Activated T-cell treated with anti-CD3 and anti-CD28 coated beads, Interleukin-2, amount 50 U/mL, for 48 hours (primary cell): Measurements from ENCODE around the gene THOC7.
A peak's percentile ranks its signal among the peaks of the same experiment; 100 is the strongest.

ENCODE experiments used
- DNase-seq, 2 experiments: peaks; one replicate each; pipeline ENCODE4 v3.0.0-alpha.2; 2020

THOC7 gene

DNA sequence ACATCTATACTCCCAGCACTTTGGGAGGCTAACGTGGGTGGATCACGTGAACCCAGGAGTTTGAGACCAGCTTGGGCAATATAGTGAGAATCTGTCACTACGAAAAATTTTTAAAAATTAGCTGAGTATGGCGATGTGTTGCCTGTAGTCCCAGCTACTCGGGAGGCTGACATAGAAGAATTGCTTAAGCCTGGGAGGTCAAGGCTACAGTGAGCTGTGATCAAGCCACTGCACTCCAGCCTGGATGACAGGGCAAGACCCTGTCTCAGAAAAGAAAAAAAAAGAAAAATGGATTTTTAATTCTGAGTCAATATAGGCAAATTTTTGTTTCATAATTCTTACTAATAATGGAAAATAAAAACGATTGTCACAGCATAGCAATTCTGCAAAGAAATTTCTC, 31.2 kb downstream of the THOC7 start:
- no peak for DNase-seq

DNA sequence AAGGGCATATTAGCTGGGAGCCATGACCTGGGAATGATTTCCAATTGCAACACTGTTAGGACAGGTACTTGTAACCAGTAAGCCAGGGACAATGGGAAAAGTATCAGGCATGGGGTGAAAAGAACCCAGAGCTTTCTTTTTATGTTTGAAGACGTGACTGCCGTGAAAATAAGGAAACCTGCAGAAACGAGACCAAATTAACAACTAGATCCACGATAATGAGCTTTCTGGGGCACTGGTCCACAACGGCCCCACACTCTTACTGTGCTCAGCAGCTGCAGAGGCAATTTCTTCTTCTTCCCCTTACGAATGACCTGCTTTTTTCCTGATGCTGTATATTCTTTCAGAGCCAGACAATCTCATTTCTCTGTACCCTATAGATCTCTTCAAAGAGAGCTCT, 33.1 kb downstream of the THOC7 start:
- no peak for DNase-seq

DNA sequence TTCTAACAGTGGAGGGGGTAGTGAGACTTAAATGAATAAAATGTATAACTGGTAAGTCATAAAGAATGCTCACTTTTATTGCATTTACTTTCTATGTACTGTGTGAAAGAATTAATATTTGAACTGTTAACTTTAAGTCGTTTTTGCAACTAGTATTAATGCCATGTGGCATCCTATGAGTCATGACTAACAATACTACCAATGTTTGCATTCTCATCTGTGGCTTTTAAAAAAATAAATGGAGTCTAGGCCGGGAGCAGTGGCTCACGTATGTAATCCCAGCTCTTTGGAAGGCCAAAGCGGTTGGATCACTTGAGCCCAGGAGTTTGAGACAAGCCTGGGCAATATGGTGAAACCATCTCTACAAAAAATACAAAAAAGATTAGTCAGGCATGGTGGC, 39.3 kb downstream of the THOC7 start:
- DNase-seq: no peak

DNA sequence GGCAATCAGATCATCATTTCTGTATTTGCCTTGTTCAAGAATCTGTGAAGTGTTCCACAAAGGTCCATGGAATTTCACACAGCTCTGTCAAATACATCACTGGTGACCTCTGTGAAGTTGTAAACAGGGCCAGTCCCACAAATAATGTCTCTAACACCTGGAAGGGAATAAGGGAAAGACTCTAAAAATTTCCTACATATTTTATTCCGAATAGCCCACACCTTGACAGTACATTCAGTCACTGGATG, 44.5 kb downstream of the THOC7 start, which contains the start of gene C3orf49:
C3orf49 (plus strand) TSS at position 149 of the 248 bp plus-strand sequence. CDS start 173 bp downstream, outside the sequence.
- DNase-seq: no peak

DNA sequence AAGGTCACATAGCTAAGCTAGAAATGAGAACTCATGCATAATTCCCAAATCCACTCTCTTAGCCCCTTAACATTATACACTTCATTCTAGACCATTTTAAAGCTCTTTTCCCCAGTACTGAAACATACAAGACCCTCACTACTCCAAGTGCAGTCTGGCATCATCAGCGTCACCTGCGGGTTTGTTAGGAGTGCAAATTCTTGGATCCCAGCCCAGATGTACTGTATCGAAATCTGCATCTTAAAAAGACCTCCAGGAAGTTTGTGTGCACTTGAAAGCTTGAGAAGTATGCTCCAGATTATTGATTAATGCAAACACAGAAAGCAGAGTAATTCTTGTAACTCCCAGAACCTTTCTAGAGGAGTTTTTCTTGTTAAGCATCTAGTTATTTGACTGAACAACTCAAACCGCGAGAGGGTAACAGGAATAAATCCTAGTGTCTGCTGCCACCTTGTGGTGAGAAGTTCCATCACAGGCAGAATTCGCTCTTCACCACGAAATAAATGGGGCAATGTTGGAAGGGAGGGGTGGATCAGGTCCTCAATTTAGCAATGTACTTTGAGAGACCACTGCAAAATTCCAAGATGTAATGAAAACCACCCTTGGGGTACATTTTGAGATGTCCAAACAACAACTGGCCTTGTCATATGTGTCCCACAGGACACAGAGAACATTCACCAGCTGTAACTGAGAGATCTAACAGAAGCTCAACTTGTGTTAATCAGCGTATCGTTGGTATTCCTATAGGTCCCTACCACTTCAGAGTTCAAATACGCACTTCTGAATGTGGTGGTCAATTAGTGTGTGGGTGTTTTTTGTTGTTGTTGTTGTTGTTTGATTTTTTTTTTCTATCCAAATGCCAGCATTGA, 45.1 kb downstream of the THOC7 start:
- DNase-seq: peak; percentile 66 to 69

DNA sequence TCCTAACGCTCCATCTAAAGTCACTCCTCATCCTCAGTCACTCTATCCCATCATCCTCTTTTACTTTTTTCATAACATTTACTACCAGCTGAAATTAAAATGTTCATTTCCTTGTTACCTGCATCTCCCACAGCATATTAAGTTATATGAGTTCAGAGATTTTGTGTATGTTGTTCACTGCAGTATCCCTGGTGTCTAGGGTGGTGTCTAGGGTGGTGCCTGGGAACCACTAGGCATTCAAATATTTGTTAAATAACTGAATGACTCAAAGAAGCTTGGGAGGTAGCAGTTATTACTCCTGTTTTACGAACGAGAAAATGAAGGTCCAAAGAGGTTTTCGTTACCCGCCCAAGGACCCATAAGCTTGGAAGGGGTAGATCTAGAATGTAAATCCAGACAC, 46.4 kb downstream of the THOC7 start:
- DNase-seq: no peak

DNA sequence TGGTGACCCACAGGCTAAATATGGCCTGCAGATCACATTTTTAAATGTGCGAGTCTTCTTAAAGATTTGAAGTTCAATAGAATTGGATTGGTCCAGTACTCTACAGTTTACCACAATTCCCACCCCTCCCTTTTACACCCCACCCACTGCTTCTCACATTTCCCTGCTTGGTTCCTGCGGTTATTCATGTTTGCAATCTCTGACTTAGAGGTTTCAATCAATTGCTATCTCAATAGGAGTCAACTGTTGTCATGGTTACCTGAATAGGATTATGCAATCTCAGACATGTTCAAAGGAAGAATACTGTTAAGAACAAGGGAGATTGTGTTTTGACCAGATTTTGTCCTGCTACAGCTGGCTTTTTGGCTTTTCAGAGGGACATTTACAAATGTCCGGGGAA, 49.4 kb downstream of the THOC7 start:
- DNase-seq: no peak

DNA sequence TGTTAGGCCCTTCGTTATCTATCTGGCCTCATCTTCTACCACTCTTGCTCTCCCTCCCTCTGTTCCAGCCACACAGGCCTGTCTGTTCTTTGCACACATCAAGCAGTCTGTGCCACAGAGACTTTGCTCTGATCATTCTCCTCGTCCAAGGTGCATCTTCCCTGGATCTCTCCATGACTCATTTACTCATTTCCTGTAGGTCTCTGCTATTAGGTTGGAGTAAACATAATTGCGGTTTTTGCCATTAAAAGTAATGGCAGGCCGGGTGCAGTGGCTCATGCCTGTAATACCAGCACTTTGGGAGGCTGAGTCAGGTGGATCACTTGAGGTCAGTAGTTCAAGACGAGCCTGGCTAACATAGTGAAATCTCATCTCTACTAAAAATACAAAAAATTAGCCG, 54.0 kb downstream of the THOC7 start:
- no peak for DNase-seq

DNA sequence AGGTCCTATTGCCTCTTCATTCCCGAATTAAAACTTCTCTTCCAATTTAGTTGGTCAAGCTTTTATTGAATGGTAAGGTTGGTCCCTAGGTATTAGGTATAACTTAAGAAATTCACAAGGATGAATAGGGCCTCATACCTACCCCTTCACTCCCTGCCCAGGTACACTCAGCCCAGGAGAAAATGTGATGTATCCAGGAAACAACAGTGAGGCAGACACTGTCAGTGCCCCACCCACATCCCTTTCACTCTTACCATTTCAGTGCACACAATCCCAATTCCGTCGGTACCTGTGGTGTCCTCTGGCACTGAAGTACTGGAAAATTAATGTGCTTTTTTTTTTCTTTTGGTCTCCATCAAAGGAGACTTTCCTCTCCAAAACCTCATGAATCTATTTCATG, 55.0 kb downstream of the THOC7 start:
- no peak for DNase-seq

DNA sequence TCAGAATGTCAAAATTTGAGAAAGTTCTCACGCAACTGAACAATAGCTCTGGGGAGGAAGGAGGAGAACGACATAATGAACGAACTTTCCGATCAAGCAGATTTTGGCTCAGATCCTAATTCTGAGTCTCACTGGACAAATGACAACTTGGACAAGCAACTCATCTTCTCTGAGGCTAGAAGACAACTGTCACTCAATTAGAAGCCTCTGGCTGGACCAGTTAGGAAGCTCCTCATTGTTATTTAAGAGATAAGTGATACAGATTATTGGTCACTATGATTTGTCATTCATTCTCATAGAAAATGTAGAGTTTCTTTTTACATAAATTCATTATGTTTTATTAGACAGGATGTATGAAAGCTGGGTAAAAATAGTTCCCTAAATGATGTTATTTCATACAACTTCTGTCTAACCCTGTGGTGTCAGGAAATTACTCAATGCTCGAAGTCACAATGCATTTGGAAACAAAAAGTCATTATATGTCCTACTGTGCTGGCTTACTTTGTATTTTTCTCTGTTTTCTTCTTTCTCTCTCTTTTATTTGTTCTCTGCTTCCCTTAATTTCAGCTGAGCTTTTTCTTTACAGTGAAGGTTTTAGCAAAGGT, 55.5 kb downstream of the THOC7 start:
- DNase-seq: no peak

DNA sequence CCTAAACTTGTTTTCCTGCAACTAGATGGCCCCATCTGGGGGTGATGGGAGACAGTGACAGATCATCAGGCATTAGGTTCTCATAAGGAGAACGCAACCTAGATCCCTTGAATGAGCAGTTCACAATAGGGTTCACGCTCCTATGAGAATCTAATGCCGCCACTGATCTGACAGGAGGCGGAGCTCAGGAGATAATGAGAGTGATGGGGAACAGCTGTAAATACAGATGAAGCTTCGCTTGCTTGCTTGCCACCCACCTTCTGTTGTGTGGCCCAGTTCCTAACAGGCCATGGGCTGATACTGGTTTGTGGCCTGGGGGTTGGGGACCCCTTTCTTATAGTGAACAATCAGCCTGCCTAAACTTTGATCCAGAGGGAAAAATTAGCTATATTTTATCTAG, 59.7 kb downstream of the THOC7 start:
- DNase-seq: no peak

DNA sequence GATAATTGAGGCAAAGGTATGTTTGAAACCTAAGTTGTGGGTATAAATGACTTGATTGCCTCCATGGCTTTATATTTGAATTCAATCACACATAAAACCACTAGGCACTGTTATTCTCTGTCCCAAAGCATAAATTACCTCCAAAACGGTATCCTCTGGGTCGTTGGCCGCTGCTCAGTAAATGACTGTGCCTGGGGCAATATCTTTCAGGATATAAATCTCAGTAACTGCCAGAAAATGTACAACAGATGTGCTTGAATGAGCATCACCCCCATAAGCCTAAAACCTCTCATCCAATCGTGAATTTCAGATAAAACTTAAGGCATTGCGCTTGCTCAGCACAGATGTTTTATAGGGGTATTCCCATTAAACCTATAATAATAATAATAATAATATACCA, 63.5 kb downstream of the THOC7 start:
- DNase-seq: no peak

DNA sequence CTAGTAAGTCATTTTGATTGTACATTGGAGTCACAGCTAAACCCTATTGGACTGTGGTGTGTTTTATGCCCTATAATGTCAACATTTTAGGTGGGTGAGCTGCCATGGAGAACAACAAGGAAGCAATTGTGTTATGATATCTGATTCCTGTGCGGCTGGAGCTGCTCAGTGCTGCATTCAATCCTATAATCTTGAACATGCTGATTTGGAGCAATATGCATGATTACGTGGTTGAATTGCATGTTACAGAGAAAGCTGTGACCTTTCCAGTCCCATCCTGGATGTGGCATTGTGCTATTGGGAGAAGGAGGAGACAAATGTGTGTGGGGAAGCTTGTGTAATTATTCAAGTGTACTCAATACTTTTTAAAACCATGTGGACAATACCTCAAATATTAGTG, 64.7 kb downstream of the THOC7 start:
- DNase-seq: no peak

DNA sequence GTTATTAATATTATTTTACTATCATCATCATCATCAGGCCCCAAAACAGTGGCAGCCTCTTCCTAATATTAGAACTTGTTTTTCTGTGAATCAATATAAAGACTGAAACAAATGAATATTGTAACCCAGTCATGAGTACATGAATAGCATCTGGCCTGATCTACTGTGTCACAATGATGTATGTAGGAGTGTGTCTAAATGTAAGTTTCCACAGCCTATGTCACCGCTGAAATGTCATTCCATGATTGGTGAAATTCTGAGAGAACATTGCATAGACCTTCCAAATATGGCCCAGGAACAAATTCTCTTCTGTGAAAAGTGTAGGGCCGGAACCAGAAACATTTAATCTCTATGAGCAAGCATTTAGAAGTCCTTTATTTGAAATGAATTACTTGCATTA, 65.1 kb downstream of the THOC7 start:
- DNase-seq: no peak

DNA sequence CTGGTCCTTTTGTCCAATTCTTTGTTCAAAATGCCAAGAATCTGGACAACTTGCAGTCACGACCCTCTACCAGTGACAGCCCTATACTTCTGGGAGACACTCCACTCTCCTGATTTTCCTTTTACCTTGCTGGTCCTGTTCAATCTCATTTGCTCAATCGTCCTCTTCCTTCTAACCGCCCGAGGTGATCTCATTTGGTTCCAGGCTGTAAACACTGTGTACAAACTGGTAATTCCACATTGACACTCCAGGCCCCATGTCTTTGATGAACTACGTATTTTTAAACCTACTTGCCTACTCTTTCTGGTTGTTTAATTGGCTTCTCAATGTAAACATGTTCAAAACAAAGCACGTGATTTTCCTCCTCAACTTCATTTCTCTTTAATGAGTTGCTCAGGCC, 68.2 kb downstream of the THOC7 start:
- DNase-seq: no peak

DNA sequence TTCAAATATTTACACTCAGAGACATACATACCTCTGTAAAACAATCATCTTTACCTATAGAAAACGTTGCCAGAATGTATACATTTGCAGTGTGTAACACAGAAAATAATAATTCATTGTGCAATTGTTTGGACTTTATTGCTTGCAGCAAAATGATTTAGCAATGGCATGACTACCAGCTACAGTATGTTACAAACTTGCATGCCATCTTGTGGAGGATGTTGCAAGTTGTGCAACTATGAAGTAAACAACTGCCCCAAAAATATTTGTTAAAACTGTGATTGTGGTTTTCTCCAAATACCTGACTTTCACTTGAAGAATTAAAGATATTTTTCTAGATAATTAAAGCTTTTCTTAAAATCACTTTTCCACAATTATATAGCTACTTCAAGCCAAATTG, 71.6 kb downstream of the THOC7 start:
- no peak for DNase-seq
